HG02870 (cell line): ENCODE results near the gene TMCC3.
"Not testable (repeated sequence)": the region's sequence is repeated elsewhere in the genome, so short reads cannot be mapped to it uniquely, and the experiment has no call there.

Source experiments
- ATAC-seq: cut with Tn5 transposase; IDR thresholded peaks from one replicate; pipeline ENCODE4 v1.9.1; 2021; ENCODE audit warnings: mild to moderate bottlenecking, moderate library complexity; ENCODE audit not compliant: unreplicated experiment

The TMCC3 gene

DNA sequence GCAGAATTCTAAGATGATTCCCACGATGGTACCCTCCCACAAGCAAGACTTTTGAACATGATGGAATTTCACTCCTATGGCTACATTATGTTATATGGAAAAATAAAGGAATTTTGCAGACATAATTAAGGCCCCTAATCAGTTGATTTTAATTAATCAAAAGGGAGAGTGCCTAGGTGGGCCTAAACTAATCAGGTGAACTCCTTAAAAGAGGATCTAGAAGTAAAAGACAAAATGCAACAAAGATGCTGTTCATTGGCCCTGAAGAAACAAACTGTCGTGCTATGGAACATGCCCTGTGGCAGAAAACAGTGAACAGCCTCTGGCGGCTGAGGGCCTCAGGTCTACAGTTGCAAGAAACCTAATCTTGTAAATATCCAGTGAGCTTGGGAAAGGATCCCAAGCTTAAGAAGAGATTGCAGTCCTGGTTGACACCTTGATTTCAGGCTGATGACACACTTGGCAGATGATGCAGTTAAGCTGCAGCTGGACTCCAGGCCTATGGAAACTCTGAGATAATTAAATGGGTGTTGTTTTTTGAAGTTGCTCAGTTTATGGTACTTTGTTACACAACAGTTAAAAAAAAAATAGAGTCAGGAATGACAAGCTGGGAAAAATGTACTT is 13.8 kb downstream of the TMCC3 start:
- no peak for ATAC-seq

DNA sequence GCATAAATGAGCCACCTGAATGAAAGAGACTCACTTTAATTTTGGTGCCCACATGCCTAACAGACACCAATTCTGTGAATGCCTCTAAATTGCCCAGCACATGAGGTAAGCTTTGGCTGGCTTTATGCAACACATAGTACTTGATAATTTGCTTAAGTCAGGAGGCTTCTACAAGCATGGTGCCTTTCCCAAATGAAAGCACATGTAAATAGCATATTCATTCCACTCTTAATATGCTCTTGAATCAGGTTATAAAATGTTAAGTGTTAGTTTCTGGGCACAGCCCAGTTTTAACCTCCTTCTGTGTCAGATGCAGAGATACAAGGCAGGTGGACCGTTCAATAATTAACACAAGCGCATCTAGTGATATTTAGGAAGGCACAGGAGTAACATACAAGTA is 15.6 kb downstream of the TMCC3 start:
- no peak for ATAC-seq

DNA sequence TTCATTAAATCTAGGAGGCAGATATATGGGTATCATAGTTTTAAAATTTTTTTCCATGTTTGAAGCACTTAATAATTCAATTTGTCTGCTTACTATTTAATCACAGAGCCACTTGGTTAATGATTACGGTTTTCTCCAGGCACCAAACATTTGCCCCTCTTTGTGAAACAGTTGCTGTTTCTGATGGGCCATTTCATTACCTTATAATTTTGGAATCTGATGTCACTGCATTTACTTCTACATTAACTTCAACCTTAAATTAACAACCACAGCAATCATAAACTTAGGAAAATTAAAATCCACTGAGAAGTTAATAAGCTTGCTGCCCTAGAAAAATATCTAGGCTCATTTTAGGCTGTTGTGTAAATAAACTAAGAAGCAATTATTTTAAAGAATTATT is 17.0 kb downstream of the TMCC3 start:
- no peak for ATAC-seq

DNA sequence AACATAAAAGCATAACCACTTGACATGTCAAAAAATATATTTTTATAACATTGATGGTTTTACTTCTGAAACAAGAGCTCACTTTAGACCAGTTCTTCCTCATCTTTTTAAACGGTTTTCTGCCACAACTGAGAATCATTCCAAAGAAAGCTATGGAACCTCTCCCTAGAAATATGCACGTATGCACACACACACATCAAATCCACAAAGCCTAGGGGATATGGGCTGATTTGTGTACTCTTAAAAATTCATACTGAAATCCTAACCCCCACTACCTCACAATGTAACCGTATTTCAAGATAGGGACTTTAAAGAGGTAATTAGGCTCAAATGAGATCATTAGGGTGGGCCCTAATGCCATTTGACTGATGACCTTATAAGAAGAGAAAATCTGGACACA is 19.3 kb downstream of the TMCC3 start:
- ATAC-seq = no peak

DNA sequence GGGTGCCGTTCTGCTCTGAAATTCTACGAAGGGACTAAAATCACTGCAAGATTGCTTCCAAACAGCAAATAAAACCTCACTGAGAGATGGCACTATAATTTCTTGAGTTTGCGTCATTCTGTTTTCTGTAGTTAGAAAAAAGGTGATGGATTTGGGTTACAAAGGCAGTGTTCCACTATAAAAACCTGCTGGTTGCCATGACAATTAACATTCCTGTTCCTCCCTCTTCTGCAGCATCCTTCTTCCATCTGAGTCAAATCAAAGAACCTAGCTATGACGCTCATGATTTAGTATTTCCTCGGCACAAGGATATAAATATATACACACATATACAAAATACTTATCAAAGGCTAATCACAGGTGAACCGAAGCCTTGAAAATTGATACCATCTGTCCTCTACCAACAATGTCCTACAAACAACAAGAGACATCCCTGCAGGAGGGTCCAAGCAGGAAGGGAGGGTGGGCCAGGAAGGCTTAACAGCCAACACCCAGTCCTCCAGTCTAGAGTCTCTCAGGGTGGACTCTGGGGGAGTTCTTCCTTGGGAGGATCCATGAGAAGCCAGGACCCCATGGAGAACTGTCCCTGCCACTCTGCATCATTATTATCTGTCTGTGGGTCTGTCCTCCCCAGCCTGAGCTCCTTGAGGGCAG is 21.4 kb downstream of the TMCC3 start:
- no peak for ATAC-seq

DNA sequence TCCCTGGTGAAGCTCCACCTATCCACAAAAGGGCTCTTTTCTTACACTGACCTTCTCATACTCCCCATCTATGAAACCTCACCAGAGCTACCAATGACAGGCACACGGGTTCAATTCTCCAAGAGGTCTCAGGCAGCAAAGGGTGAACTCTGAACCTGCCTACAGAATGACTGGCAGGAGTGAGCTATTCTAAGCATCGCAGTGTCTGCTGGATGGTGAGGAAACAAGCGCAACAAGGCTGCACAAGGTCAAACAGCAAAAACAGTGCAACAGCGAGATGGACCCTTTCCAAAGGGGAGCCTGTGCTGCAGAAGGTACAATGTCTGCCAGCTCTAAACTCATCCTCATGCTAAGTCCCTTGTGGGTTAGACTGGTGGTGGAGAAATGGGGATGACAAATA is 22.0 kb downstream of the TMCC3 start:
- no peak for ATAC-seq

DNA sequence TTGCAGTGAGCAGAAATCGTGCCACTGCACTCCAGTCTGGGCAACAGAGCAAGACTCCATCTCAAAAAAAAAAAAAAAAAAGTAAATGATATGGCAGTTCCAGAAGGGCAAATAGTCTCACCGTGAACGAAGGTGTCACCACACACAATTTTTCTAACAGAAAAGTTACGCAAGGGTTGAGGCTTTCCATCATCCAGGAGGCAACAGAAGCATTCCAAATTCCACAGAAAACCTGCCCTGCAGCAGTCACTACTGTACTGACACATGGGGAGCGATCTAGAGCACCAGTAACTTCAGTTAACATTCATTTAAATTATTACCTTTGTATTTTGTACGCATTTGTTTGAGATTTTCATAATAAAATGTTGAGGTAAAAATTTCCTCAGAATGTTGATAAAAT is 24.8 kb downstream of the TMCC3 start:
- no peak for ATAC-seq

DNA sequence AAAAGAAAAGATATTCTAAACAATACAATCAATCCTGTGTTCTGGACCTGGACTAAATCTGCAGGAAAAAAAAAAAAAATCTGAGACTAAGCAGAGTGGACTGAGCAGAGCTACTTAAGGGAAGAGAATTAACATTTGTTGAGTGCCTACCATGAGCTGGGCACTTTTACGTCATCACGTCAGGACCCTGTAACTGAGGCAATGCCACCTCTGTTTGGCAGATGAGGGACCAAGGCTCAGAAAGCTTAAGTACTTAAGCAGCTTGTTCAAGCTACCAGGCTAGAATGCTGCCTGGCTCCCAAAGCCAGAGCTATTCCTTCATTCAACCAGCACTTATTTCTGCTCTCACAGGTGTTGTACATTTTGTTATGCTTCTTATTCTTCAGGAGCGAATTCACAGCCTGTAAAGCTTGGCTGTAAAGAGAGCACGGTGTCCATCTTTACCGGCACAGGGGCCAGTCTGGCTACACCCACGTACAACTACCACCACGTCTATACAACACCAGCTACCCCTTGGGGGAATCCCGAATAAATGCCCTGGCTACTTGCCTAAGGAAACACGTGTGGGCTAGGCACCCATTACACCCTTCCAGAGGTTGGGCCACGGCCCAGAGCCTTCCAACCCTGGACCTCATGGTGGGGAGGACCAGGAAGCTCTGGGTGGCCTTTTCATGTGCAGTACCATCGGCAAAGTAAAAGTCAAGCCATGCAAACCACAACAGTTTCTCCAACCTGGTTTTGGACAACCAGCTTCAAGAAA is 27.0 kb downstream of the TMCC3 start:
- no peak for ATAC-seq

DNA sequence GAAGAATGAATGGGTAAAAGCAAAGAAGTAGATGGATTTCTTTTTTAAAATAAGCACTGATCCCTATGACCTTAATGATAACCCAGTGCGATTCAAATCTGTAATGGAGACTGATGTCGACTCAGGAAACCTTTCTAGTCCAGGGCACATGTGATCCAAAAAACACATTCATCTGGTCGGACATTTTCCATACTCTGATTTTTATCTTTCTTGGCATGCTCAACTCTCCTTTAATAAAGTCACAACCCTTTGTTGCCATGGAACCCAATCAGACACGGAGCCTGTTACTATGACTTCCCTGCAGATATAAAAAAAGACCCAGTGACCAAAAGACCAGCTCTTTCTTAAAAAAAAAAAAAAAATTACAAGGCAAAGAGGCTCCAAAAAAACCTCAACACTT is 27.9 kb downstream of the TMCC3 start:
- ATAC-seq = no peak

DNA sequence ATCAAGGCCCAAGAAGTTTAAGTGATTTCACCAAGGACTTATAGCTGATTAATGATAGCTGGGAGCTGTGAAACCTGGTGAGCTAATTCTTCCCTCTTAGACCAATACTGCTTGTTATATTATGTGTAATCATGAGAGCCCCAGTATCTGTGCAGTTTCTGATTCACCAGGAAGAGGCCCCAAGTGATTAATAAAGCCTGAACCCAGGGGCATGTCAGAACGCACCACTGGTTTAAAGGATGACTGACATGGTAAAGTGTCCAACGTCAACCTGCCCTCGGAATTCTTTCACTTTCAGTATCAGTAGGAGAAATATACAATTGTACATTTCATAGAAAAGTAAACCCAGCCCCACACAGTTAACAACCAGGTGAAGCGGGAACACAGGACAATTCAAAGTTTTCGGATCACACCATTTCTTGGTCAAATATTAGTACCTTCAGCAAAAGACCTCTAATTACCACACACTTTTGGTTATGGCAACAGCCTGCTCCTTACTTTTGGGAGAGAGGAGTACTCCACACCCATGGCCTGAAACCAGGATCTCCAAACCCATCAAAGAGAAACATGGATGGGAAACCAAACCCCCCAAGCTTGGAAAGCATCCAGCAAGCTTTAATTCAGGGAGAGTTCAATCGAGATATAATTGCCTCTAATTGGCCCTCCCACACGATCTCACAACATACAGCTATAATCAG is 28.5 kb downstream of the TMCC3 start:
- peak; percentile 95 for ATAC-seq

DNA sequence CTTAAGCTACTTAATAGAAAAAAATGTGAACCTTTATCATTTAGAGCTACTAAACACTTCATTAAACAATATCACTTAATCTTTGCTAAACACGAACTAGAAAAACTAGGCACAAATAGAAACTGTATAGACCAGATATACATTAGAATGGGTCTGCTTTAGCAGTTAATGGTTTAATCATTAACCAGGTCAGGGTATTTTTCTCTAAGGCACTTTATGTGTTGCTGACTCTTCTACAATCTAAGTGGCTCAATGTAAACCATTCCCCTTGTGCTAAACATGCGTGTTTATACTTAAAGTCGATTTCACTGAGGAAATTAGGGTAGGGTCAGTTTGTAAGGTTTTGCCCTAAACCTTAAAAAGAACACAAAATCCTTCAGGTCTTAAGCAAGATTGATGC is 29.7 kb downstream of the TMCC3 start:
- ATAC-seq = no peak

DNA sequence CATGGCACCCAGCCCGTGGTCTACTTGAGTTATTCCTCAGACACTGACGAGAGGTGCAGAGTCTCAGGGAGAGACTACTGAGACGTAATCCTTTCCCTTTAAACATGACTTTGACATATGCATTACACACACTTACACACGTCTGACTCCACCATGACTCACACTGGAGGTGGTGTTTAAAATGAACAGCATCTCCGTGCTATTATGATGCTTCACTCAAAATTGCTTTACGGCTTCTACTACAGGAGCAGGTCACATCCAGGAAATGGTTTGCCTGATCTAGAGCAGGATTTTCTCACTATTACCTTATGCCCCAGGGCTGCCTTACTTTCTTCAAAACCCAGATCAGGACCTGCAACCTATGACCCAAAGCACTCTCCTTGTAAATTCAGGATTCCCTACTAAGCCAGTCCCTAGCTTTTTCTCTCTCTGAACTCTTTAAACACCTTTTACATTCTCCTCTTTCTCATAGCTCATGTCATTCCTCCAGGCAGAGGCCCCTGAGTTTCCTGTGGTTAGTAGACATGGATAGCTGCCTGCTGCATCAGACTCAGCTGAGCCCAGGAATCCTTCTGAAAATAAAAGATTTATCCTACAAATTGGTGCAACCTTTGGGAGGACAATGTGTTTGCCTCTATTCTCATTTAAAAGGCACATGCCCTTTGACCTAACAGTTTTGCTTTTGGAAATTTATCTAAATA is 31.2 kb downstream of the TMCC3 start:
- ATAC-seq = no peak

DNA sequence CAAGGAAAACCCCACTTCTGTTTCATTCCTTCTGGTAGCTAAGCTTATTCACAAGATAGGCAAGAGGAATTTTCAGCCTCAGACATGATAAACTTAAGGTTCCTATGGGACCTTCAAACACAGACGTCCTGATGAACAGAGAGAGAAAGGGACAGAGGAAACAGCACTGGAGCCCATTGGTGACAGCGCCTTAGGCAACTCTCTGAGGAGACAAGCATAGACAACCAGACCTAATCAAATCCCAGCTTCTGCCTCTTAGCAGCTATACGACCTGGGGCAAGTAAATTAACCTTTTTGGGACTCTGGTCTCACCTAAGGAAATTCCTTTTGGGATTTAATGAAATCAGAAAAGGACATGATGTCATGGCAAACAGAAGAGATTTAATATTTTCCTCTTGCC is 33.3 kb downstream of the TMCC3 start:
- ATAC-seq = no peak

DNA sequence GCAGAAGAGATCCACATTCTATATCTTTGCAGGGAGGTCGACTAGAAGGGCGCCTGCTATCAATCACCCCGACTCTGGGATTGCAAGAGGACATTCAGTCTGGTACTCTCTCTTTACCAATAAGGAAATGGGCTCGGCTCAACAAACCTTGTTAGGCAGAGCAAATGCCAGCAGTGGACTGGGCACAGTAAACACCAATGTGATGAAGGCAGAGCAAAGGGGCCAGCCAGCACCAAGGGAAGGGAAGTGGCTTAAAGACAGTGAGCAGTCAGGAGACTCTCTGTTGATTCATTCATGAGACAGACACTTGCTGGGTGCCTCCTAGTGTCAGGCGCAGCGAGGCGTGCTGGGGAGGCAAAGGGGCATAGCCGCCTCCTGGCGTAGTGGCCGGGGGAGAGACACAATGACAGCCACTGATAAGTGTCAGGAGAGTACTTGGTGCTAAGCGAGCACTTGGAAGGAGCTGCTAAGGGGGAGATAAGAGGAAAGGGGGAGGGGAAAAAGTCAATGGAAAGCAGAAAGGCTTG is 34.1 kb downstream of the TMCC3 start:
- no peak for ATAC-seq

DNA sequence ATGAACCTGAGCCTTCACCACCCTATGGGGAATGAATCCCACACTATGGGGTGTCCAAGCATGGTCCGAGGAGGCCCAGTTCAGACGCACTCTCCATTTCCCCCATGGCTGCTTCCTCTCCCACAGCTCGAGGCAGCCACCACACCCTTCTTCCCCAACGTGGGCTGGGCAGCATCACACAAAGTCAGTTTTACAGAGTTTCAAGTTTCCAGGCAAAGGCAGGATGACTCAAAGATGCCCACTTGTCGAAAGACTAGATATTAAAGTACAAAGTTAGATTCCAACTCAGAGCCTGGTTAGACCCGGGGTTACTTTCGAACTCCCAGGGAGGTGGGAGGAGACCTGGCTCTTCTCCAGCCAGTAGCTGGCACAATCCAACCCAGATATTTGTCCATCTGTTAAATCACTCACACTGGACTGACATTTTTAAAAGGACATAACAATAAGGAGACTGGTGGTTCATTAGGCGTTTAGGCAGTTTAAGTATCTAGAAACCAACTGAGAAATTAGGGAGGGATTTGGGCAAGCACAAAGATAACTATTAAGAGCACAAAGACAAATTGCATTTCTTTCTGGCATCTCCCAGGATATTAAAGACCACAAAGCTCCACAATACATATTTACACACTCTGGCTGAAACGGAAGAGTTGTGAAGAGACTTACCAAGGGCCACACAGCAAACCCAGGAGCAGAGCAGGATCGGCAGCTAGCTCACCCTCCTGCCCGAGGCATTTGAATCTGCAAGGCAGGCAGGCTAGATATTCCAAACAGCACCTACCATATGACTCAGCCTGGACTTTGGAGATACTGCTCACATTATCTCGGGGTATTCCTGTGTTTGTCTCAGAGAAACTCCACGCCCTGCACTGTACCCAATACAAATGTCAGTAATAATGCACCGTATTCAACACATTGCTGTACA is 34.8 kb downstream of the TMCC3 start:
- no peak for ATAC-seq

DNA sequence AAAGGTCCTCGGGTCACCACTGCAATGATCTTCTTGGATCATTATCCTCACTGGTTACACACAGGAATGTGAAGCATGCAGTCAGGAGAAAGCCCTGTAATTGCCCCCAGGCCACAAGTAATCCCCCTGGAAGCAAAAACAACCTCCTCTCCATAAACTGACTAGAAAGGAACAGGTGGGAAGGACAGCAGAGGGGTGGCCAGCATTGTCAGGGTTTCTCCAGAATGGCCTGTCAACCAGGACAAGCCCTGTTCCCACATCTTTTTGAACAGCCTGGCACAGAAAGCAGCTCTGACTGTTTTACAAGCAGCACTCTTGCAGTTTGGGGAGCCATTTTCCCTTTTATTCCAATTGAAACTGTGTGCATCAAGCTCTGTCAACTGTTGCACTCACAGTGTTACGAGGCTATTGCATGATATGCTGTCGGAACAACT is 36.1 kb downstream of the TMCC3 start:
- ATAC-seq = no peak

DNA sequence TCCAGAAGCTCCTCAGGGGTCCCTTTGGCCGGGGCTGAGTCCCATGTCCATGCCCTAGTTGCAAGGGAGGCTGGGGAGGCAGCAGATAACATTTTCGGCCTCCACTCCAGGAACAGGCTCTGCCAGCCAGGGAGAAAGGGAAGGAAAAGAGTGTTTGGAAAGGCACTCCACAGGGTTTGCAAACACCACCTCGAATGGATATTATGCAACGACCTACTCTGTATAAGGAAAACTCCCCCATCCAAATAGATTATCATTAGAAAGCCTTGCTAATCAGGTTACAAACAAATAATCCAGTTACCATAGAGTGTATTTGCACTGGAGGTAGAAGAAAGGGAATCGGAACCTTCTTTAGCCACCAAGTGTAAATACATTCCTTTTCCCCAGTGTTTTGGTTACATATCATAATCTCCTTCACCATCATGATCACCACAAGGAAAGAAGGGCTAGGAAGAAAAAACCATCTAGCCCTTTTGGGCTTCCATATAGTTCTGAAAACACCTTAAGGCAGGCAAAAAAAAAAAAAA is 40.4 kb downstream of the TMCC3 start:
- ATAC-seq = no peak

DNA sequence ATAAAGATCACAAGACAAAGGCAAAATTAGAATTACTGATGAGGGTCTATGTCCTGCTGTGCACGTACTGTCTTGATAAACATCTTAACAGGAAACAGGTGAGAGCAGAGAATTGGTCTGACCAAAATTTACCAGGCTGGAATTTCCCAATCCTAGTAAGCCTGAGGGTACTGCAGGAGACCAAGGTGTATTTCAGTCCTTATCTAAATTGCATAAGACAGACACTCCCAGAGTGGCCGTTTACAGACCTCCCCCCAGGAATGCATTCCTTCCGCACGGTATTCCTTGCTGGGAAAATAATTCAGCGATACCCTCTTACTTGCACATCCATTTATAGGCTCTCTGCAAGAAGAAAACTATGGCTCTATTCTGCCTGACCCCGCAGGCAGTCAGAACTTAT is 43.5 kb downstream of the TMCC3 start:
- not testable (repeated sequence) for ATAC-seq

DNA sequence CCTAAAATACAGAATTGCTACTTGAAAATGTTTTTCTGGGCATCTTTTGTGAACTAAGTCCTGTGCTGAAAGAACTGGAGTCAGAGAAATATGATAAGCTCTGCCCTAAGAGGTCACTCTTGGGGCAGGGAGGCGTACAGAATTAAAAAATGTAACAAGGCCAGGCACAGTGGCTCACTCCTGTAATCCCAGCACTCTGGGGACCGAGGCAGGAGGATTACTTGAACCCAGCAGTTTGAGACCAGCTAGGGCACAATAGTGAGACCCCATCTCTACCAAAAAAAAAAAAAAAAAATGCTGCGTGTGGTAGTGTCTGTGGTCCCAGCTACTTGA is 46.0 kb downstream of the TMCC3 start:
- no peak for ATAC-seq
